Measurements from ENCODE around the gene CYTH2. TPM values are rescaled to one million over a fixed set of nuclear protein-coding genes. Genes with fewer than 3 reads are reported as not detected.

The CYTH2 gene
- total RNA-seq, 1 experiment from 2014 or later: 103 TPM

GRCh38 chr19:48443256-48443655, 25.9 kb upstream of the CYTH2 start:
- H3K4me1 ChIP-seq (ENCODE audit: insufficient read depth, low read length): peaks cover 2% of the 10 kb centered on the region; the same call in 1 of the 2 replicates
- no peak overlapping the region for H2AK5ac ChIP-seq (ENCODE audit: insufficient read length, low read length)
- peaks cover 13 to 17% of the 10 kb centered on the region in 2 experiments for H3K4me1 Mint-ChIP-seq

More at GRCh38 chr19:48443256-48443655, 25.9 kb upstream of the CYTH2 start:
- no CpG with 5 or more reads among the region's 60 CpGs for WGBS (ENCODE audit: extremely low coverage, insufficient read length, low lambda C conversion rate)
- no peak overlapping the region for H3K23ac ChIP-seq (ENCODE audit: insufficient read length, low read depth, low read length)
- Mint-ChIP-seq H3K9me3 (no peaks in the 10 kb centered on the region; a peak in 1 of 5 replicates), H3K36me3 (ENCODE audit: insufficient read depth in 1 of 3, low read depth in 3 of 3) (peaks cover 15 to 29% (median 17%) of the 10 kb centered on the region in 3 experiments), H3K27ac (no peak overlapping the region), H3K4me3 (no peak overlapping the region), H3K27me3 (ENCODE audit: low read depth) (no peaks in the 10 kb centered on the region)
- H4K8ac ChIP-seq (replicated peaks; ENCODE audit: insufficient read length, low read depth, low read length): no peak overlapping the region
- H2AFZ ChIP-seq (ENCODE audit: low read length): no peak overlapping the region
- no peak overlapping the region for H2BK15ac ChIP-seq (ENCODE audit: low read depth, low read length)
- no peak overlapping the region for H3T11ph ChIP-seq (ENCODE audit: low read length)
- 0 out of 2 replicates have a peak, but pooled peaks cover 2% of the 10 kb centered on the region for H3K79me2 ChIP-seq (ENCODE audit: insufficient read depth, low read length)
- H3K9me3 ChIP-seq (ENCODE audit: control insufficient read depth, low read depth, low read length): no peaks in the 10 kb centered on the region
- no peak overlapping the region for H3K18ac ChIP-seq (ENCODE audit: insufficient read length, low read depth, low read length)
- no peak overlapping the region for H3K4me2 ChIP-seq (ENCODE audit: insufficient read depth, insufficient read length, low read length)
- no peak overlapping the region for H3K14ac ChIP-seq (ENCODE audit: insufficient read depth, low read length)
- H4K20me1 ChIP-seq (ENCODE audit: control insufficient read depth, insufficient read depth, insufficient read length): no peaks in the 10 kb centered on the region
- peaks cover 3% of the 10 kb centered on the region for H3K79me1 ChIP-seq (ENCODE audit: insufficient read depth, low read depth, low read length, poor library complexity, severe bottlenecking)
- no peak for DNase-seq
- H2BK5ac ChIP-seq (ENCODE audit: insufficient read length, low read length): no peak overlapping the region
- no peak overlapping the region for H2BK20ac ChIP-seq (ENCODE audit: low read depth, low read length, poor library complexity, severe bottlenecking)
- TF ChIP-seq CTCF (conservative IDR thresholded peaks at IDR 0.05): no peak
- no peak overlapping the region for H4K91ac ChIP-seq (ENCODE audit: insufficient read length, low read depth, low read length)
- no peak overlapping the region for H3K4ac ChIP-seq (ENCODE audit: low read depth, low read length)
- no peak overlapping the region for H3K27ac ChIP-seq (ENCODE audit: insufficient read length, low read depth, low read length)
- no peaks in the 10 kb centered on the region for H3K27me3 ChIP-seq (ENCODE audit: insufficient read depth, low read length)
- no peak overlapping the region for H3K56ac ChIP-seq (ENCODE audit: insufficient read length, low read depth, low read length)
- peaks cover 8% of the 10 kb centered on the region for H3K23me2 ChIP-seq (ENCODE audit: insufficient read length, low read depth, low read length, poor library complexity, severe bottlenecking)
- no peak overlapping the region for H2BK12ac ChIP-seq (ENCODE audit: insufficient read length, low read depth, low read length)
- no peak overlapping the region for H2BK120ac ChIP-seq (ENCODE audit: low read depth, low read length, poor library complexity, severe bottlenecking)
- no peak overlapping the region for H4K5ac ChIP-seq (ENCODE audit: insufficient read length, low read depth, low read length)
- no peak overlapping the region for H3K9ac ChIP-seq (ENCODE audit: extremely low read depth, insufficient read length, low read length)
